Lower lobe of right lung (tissue), 2 donors: ENCODE results near the gene ACTG1. TPM values are rescaled to one million over a fixed set of nuclear protein-coding genes. Genes with fewer than 3 reads are reported as not detected.

ENCODE experiments used
- ATAC-seq, 2 donors: fragments of 200-7000 bp; cut with Tn5 transposase; one replicate each; pipeline ENCODE4 v1.9.1; 2020 to 2022; ENCODE audit warnings: mild to moderate bottlenecking in 2 of 2, moderate library complexity in 2 of 2
- DNase-seq: peaks from one replicate; pipeline ENCODE4 v3.0.0-alpha.2; 2020
- H3K27ac ChIP-seq: fragments of 200-600 bp; one replicate; pipeline ENCODE4 v1.8.0; 2022
- H3K27me3 ChIP-seq: fragments of 200-600 bp; one replicate; pipeline ENCODE4 v1.8.0; 2022; ENCODE audit warnings: low read depth
- H3K36me3 ChIP-seq: fragments of 200-600 bp; one replicate; pipeline ENCODE4 v1.8.0; 2022; ENCODE audit warnings: mild to moderate bottlenecking
- H3K4me1 ChIP-seq: fragments of 200-600 bp; one replicate; pipeline ENCODE4 v1.8.0; 2022
- H3K4me3 ChIP-seq: fragments of 200-600 bp; one replicate; pipeline ENCODE4 v1.8.0; 2022; ENCODE audit warnings: mild to moderate bottlenecking
- H3K9me3 ChIP-seq: fragments of 200-600 bp; one replicate; pipeline ENCODE4 v1.8.0; 2022
- CTCF ChIP-seq: fragments of 200-600 bp; IDR thresholded peaks from one replicate; pipeline ENCODE4 v1.8.0; 2022; ENCODE audit warnings: antibody characterized with exemption, mild to moderate bottlenecking
- intact Hi-C: fragments of 100-400 bp; cut with DNase I; formaldehyde crosslinking; loops from one replicate; pipeline ENCODE4 v1.11.0; 2022
- total RNA-seq: library from RNA; stranded (reverse); fragmentation: NEBNext Ultra II Directional; extraction: Animal tissue kit (Norgen Biotek cat#: 25700); gene quantifications from one replicate; pipeline ENCODE4 v1.2.1, GENCODE V29; 2021
- donor health status: DM: no; HTN: yes; CAD: no; lungs with severe emphysema.

ACTG1 gene
- total RNA-seq, 1 donor from 2014 or later = 1,821 TPM

GRCh38 chr17:81469266-81469665, 43.3 kb downstream of the ACTG1 start:
- Histone ChIP-seq H3K36me3 (no peaks in the 10 kb centered on the region), H3K4me3 (no peak overlapping the region), H3K9me3 (no peaks in the 10 kb centered on the region), H3K27ac (no peak overlapping the region), H3K4me1 (no peaks in the 10 kb centered on the region), H3K27me3 (no peaks in the 10 kb centered on the region)
- TF ChIP-seq CTCF = no peak
- intact Hi-C loops = no loop called here
- no peak for DNase-seq
- no peak for ATAC-seq

GRCh38 chr17:81468770-81469121, 43.9 kb downstream of the ACTG1 start:
- no peak overlapping the region for H3K27ac ChIP-seq
- no peaks in the 10 kb centered on the region for H3K9me3 ChIP-seq
- no peaks in the 10 kb centered on the region for H3K4me1 ChIP-seq
- H3K36me3 ChIP-seq = peaks cover 2% of the 10 kb centered on the region
- TF ChIP-seq CTCF = no peak
- H3K27me3 ChIP-seq = no peaks in the 10 kb centered on the region
- DNase-seq (no peak), ATAC-seq (no peak)
- H3K4me3 ChIP-seq = no peak overlapping the region
- intact Hi-C loops = no loop called here

- ATAC-seq (no peak), DNase-seq (no peak)
- no peak for TF ChIP-seq CTCF
- no peak overlapping the region for H3K27ac ChIP-seq
- intact Hi-C loops = no loop called here
- no peaks in the 10 kb centered on the region for H3K4me1 ChIP-seq
- no peaks in the 10 kb centered on the region for H3K27me3 ChIP-seq
- H3K4me3 ChIP-seq = no peak overlapping the region
- H3K36me3 ChIP-seq = peaks cover 7% of the 10 kb centered on the region
- H3K9me3 ChIP-seq = no peaks in the 10 kb centered on the region
Observed at GRCh38 chr17:81468111-81468769, 44.4 kb downstream of the ACTG1 start.

- intact Hi-C loops = no loop called here
- Histone ChIP-seq H3K27ac (no peak overlapping the region), H3K36me3 (peaks cover 21% of the 10 kb centered on the region), H3K4me3 (no peak overlapping the region), H3K9me3 (no peaks in the 10 kb centered on the region), H3K27me3 (no peaks in the 10 kb centered on the region), H3K4me1 (no peaks in the 10 kb centered on the region)
- ATAC-seq = no peak
- no peak for DNase-seq
- no peak for TF ChIP-seq CTCF
Observed at GRCh38 chr17:81466564-81467472, 45.8 kb downstream of the ACTG1 start.

- no peaks in the 10 kb centered on the region for H3K4me1 ChIP-seq
- intact Hi-C loops = no loop called here
- H3K36me3 ChIP-seq = peaks cover 27% of the 10 kb centered on the region
- no peak for TF ChIP-seq CTCF
- ATAC-seq = no peak
- H3K9me3 ChIP-seq = no peaks in the 10 kb centered on the region
- H3K27ac ChIP-seq = no peak overlapping the region
- DNase-seq = no peak
- H3K27me3 ChIP-seq = no peaks in the 10 kb centered on the region
- H3K4me3 ChIP-seq = no peak overlapping the region
Observed at GRCh38 chr17:81465910-81466309, 46.7 kb downstream of the ACTG1 start.
